Endothelial cell (in vitro differentiated cells): ENCODE results near the gene PPFIA3. TPM values are rescaled to one million over a fixed set of nuclear protein-coding genes. Genes with fewer than 3 reads are reported as not detected.
A peak's percentile ranks its signal among the peaks of the same experiment; 100 is the strongest.

Experiments used
- DNase-seq: peaks from one replicate; pipeline ENCODE4 v3.0.0; 2021; ENCODE audit warnings: low spot score
- H3K27ac Mint-ChIP-seq: one replicate; pipeline ENCODE4 v1.8.0; 2021; ENCODE audit warnings: mixed read lengths, inconsistent platforms; ENCODE audit not compliant: unreplicated experiment
- H3K27me3 Mint-ChIP-seq: one replicate; pipeline ENCODE4 v1.8.0; 2021; ENCODE audit warnings: mild to moderate bottlenecking, moderate library complexity, mixed read lengths, inconsistent platforms; ENCODE audit not compliant: unreplicated experiment
- H3K36me3 Mint-ChIP-seq: one replicate; pipeline ENCODE4 v1.8.0; 2021; ENCODE audit warnings: mild to moderate bottlenecking, low read depth, mixed read lengths, inconsistent platforms; ENCODE audit not compliant: unreplicated experiment
- H3K4me1 Mint-ChIP-seq: one replicate; pipeline ENCODE4 v1.8.0; 2021; ENCODE audit warnings: mild to moderate bottlenecking, mixed read lengths, inconsistent platforms; ENCODE audit not compliant: unreplicated experiment
- H3K4me3 Mint-ChIP-seq: one replicate; pipeline ENCODE4 v1.8.0; 2021; ENCODE audit warnings: mild to moderate bottlenecking, mixed read lengths, inconsistent platforms; ENCODE audit not compliant: unreplicated experiment
- H3K9me3 Mint-ChIP-seq: one replicate; pipeline ENCODE4 v1.8.0; 2021; ENCODE audit warnings: mixed read lengths, inconsistent platforms; ENCODE audit not compliant: unreplicated experiment
- CTCF ChIP-seq: fragments of 200-600 bp; sonication (generic); IDR thresholded peaks from one replicate; pipeline ENCODE4 v1.5.0; 2021; ENCODE audit warnings: antibody characterized with exemption; ENCODE audit not compliant: unreplicated experiment
- total RNA-seq: library from RNA; stranded (reverse); fragmentation: NEBNext Ultra II Directional; extraction: Animal tissue kit (Norgen Biotek cat#: 25700); gene quantifications from one replicate; pipeline ENCODE4 v1.2.1, GENCODE V29; 2021; ENCODE audit not compliant: unreplicated experiment

PPFIA3 gene
- total RNA-seq, 1 donor from 2014 or later, result 19.7 TPM

DNA sequence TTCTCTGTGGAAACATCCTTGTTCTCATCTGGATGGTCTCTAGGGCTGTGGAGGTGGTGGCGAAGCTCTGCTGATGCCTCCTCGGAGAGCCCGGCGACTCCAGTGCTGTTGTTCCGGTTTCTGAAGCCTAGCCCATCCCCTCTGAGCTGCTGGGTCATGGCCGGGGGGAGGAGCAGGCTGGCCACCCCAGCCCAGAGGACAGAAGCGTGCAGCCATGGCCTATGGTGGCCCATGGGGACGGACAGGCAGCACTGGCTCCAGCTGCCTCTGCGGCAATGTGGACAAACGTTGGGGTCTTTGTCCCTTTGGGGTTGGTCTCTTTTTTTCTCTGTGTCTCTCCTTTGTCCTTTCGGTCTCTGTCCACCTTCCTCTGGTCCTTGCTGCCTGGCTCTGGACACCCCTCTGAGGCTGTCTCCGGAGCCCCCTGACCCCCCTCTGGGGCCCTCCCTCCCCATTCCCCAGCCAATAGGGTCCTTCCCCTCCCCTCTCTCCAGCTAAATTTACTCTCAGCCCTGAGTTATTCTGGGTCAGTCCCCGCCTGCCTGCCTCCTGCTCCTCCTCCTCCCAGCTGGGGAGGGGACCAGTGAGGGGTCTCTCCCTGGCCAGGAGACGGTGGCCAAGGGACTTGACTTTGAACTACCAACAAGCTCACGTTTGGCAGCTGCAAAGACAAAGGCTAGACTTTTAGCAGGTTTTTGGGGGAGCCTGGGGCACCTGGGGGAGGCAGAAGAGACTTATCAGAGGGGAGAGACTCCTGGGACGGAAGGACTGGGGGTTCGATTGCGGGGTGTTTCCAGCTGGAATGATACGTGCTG, 35.9 kb downstream of the PPFIA3 start, which contains the start of gene HRC:
Gene HRC (minus strand): TSS at position 392 of the 815 bp plus-strand sequence. CDS start 159 bp downstream, at position 233.
- Mint-ChIP-seq H3K27ac (no peak within 1 kb of the TSS), H3K4me3 (peak within 1 kb of the TSS; percentile 75), H3K9me3 (no peaks in the 10 kb centered on the region), H3K36me3 (peaks cover 25% of the 10 kb centered on the region), H3K4me1 (peaks cover 24% of the 10 kb centered on the region), H3K27me3 (peaks cover 20% of the 10 kb centered on the region)
- TF ChIP-seq CTCF, result no peak
- DNase-seq, result no peak

- peaks cover 22% of the 10 kb centered on the region for H3K27me3 Mint-ChIP-seq
- H3K9me3 Mint-ChIP-seq, result no peaks in the 10 kb centered on the region
- TF ChIP-seq CTCF, result no peak
- no peak for DNase-seq
- H3K27ac Mint-ChIP-seq, result no peak overlapping the region
- peaks cover 24% of the 10 kb centered on the region for H3K4me1 Mint-ChIP-seq
- peak overlapping the region; percentile 48 for H3K4me3 Mint-ChIP-seq
- H3K36me3 Mint-ChIP-seq, result peaks cover 30% of the 10 kb centered on the region
These were observed 36.5 kb downstream of the PPFIA3 start for GRCh38 chr19:49155820-49156346.

DNA sequence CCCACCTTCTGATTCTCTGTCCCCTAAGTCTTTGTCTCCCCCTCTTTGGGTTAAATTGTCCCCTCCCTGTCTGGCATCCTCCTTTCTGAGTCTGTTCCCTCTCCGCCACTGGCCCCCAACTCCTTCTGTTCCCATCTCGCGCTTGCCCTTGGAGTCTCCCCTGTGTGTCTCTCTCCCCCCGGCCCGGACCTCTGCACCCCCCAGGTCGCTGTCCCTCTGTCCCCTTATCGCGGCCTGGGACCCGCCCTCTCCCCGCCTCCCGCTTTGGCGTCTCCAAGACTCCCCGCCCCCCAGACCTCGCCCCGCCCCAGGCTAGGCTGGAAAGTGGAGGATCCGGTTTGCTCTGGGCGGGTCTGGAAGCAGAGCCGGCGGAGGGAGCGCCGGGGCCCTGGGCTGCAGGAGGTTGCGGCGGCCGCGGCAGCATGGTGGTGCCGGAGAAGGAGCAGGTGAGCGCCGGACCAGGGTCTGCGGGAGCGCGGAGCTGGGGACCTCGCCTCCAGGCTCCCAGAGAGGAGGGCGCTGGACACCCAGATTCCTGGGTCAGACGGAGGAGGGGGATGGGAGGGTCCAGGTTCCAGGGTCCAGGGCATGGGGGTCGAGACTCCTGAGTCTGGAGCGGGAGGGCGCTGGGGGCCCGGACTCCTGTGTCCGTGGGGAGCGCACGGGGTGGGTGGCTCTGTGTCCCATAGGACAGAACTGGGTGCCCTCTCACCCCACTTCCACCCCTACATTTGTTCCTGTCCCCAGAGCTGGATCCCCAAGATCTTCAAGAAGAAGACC, 38.3 kb downstream of the PPFIA3 start, which contains the start of gene TRPM4:
Gene TRPM4 (plus strand): TSS at position 348 of the 780 bp plus-strand sequence. CDS start 75 bp downstream, at position 423.
- Mint-ChIP-seq H3K36me3 (peaks cover 36% of the 10 kb centered on the region), H3K9me3 (no peaks in the 10 kb centered on the region), H3K27me3 (peaks cover 20% of the 10 kb centered on the region), H3K27ac (peak within 1 kb of the TSS; percentile 39), H3K4me3 (peak within 1 kb of the TSS; percentile 92), H3K4me1 (peaks cover 21% of the 10 kb centered on the region)
- peak; percentile 91 for DNase-seq
- TF ChIP-seq CTCF, result no peak

- Mint-ChIP-seq H3K4me3 (peak overlapping the region; percentile 52), H3K36me3 (peaks cover 23% of the 10 kb centered on the region), H3K27ac (no peak overlapping the region), H3K4me1 (peaks cover 28% of the 10 kb centered on the region), H3K9me3 (no peaks in the 10 kb centered on the region), H3K27me3 (peaks cover 10% of the 10 kb centered on the region)
- no peak for DNase-seq
- no peak for TF ChIP-seq CTCF
These were observed 41.3 kb downstream of the PPFIA3 start for GRCh38 chr19:49160450-49161189.
